Small intestine (tissue), 7 donors: ENCODE results near the gene SKI. TPM values are rescaled to one million over a fixed set of nuclear protein-coding genes. Genes with fewer than 3 reads are reported as not detected.

Source experiments
- DNase-seq, 2 donors: peaks; one replicate each; pipeline versions ENCODE4 v3.0.0 to v3.0.0-alpha.2; 2013
- FAIRE-seq: peaks from 2 replicates; lab custom pipeline; 2012; peaks lifted over from hg19 to GRCh38; lab: Jason Lieb, UNC
- H3K27ac ChIP-seq, 3 donors: one replicate each; pipeline ENCODE4 v1.5.1; 2013; ENCODE audit warnings: low read length in 2 of 3, mild to moderate bottlenecking in 2 of 3, control low read depth in 1 of 3, inconsistent platforms in 1 of 3, low read depth in 1 of 3, moderate library complexity in 1 of 3
- H3K27me3 ChIP-seq, 3 donors: one replicate each; pipeline ENCODE4 v1.6.1; 2013; ENCODE audit warnings: low read length in 3 of 3, inconsistent platforms in 1 of 3; ENCODE audit not compliant: control insufficient read depth in 3 of 3, insufficient read depth in 3 of 3
- H3K36me3 ChIP-seq, 3 donors: one replicate each; pipeline ENCODE4 v1.6.1; 2013; ENCODE audit warnings: low read length in 3 of 3, inconsistent platforms in 1 of 3, low read depth in 1 of 3, mild to moderate bottlenecking in 1 of 3, moderate library complexity in 1 of 3; ENCODE audit not compliant: control insufficient read depth in 3 of 3, insufficient read depth in 2 of 3
- H3K4me1 ChIP-seq, 3 donors: one replicate each; pipeline ENCODE4 v1.6.1; 2013; ENCODE audit warnings: low read length in 2 of 3, inconsistent platforms in 1 of 3, low read depth in 1 of 3, mild to moderate bottlenecking in 1 of 3, moderate library complexity in 1 of 3; ENCODE audit not compliant: control insufficient read depth in 3 of 3, insufficient read depth in 2 of 3
- H3K4me3 ChIP-seq, 3 donors: one replicate each; pipeline ENCODE4 v1.5.1; 2013; ENCODE audit warnings: low read length in 3 of 3, control low read depth in 1 of 3, inconsistent platforms in 1 of 3, low read depth in 1 of 3, mild to moderate bottlenecking in 1 of 3, moderate library complexity in 1 of 3
- H3K9me3 ChIP-seq, 2 donors: one replicate each; pipeline ENCODE4 v1.6.1; 2013; ENCODE audit warnings: low read depth in 1 of 2, low read length in 1 of 2; ENCODE audit not compliant: control insufficient read depth in 2 of 2, insufficient read depth in 1 of 2
- WGBS, 3 donors: extraction: QIAGEN DNeasy Blood & Tissue Kit; methylation state at CpG; one replicate each; pipeline ENCODE4 v1.1.7; 2013; 5-methylcytosine and 5-hydroxymethylcytosine counted together
- polyA plus RNA-seq, 4 donors: library from polyadenylated mRNA; stranded (reverse) in 3 of 4; unstranded in 1 of 4; fragments of 200-250 nt in 3 of 4; fragments of 120-200 nt in 1 of 4; gene quantifications; one replicate each; pipeline versions ENCODE4 v1.2.1 to v1.2.3, GENCODE V29; 2013
- donor health status: healthy with polysubstance abuse.
- donor health status: control.
- donor health status: control.
- donor health status: Bipolar disorder and iron deficiency.
- donor health status: healthy.

SKI gene
- polyA plus RNA-seq, 4 donors, result 4.2 to 45.1 (median 11.6) TPM

GRCh38 chr1:2267862-2268261 lies 39.7 kb downstream of the SKI start:
- FAIRE-seq (no peak), DNase-seq (no peak)
- H3K9me3 ChIP-seq, result no peaks in the 10 kb centered on the region
- H3K4me1 ChIP-seq, result peaks cover 4 to 31% (median 22%) of the 10 kb centered on the region in 3 donors
- H3K4me3 ChIP-seq, result no peak overlapping the region
- H3K36me3 ChIP-seq, result peaks cover 0 to 39% (median 0%) of the 10 kb centered on the region in 3 donors
- WGBS, 3 donors, result 89 to 94% (median 91%) methylated on average over 15 of the region's 15 CpGs
- H3K27me3 ChIP-seq, result no peaks in the 10 kb centered on the region
- no peak overlapping the region for H3K27ac ChIP-seq

GRCh38 chr1:2268285-2269056 lies 40.4 kb downstream of the SKI start:
- H3K27ac ChIP-seq, result peak overlapping the region in 1 of 3 donors; percentile 24

GRCh38 chr1:2269193-2269921 lies 41.2 kb downstream of the SKI start:
- Histone ChIP-seq H3K27ac (no peak overlapping the region), H3K4me1 (peaks cover 4 to 46% (median 25%) of the 10 kb centered on the region in 3 donors), H3K9me3 (no peaks in the 10 kb centered on the region), H3K27me3 (no peaks in the 10 kb centered on the region), H3K36me3 (peaks cover 0 to 51% (median 0%) of the 10 kb centered on the region in 3 donors), H3K4me3 (no peak overlapping the region)
- FAIRE-seq (no peak), DNase-seq (no peak)
- 89 to 95% (median 94%) methylated on average over 21 to 24 of the region's 28 CpGs for WGBS, 3 donors

More at GRCh38 chr1:2268285-2269056, 40.4 kb downstream of the SKI start:
- WGBS, 3 donors, result 78 to 87% (median 85%) methylated on average over 12 to 14 of the region's 14 CpGs
- H3K27me3 ChIP-seq, result no peaks in the 10 kb centered on the region
- DNase-seq (no peak), FAIRE-seq (no peak)
- H3K4me1 ChIP-seq, result peaks cover 4 to 37% (median 25%) of the 10 kb centered on the region in 3 donors
- no peaks in the 10 kb centered on the region for H3K9me3 ChIP-seq
- no peak overlapping the region for H3K4me3 ChIP-seq
- peaks cover 0 to 43% (median 0%) of the 10 kb centered on the region in 3 donors for H3K36me3 ChIP-seq

GRCh38 chr1:2269922-2270259 lies 41.8 kb downstream of the SKI start:
- FAIRE-seq, result no peak
- WGBS, 3 donors, result 85 to 90% (median 89%) methylated on average over 6 to 10 of the region's 13 CpGs
- H3K27me3 ChIP-seq, result no peaks in the 10 kb centered on the region
- H3K36me3 ChIP-seq, result peaks cover 0 to 55% (median 0%) of the 10 kb centered on the region in 3 donors
- H3K4me1 ChIP-seq, result peaks cover 4 to 51% (median 29%) of the 10 kb centered on the region in 3 donors
- no peaks in the 10 kb centered on the region for H3K9me3 ChIP-seq
- H3K4me3 ChIP-seq, result no peak overlapping the region
- no peak for DNase-seq
- H3K27ac ChIP-seq, result peak overlapping the region in 2 of 3 donors; percentile 28 to 51

- H3K9me3 ChIP-seq, result no peaks in the 10 kb centered on the region
- 65 to 74% (median 73%) methylated on average over 26 to 27 of the region's 27 CpGs for WGBS, 3 donors
- H3K4me1 ChIP-seq, result peaks cover 4 to 56% (median 31%) of the 10 kb centered on the region in 3 donors
- H3K27me3 ChIP-seq, result no peaks in the 10 kb centered on the region
- DNase-seq, result peak in 1 of 2 donors; percentile 39
- no peak for FAIRE-seq
- peaks cover 0 to 53% (median 0%) of the 10 kb centered on the region in 3 donors for H3K36me3 ChIP-seq
- H3K27ac ChIP-seq, result peak overlapping the region in 2 of 3 donors; percentile 28 to 51
- no peak overlapping the region for H3K4me3 ChIP-seq
These were observed 42.4 kb downstream of the SKI start for GRCh38 chr1:2270260-2271100.

- peak overlapping the region in 1 of 3 donors; percentile 51 for H3K27ac ChIP-seq
- peak in 1 of 2 donors; percentile 37 for DNase-seq
- 72 to 85% (median 79%) methylated on average over 25 of the region's 25 CpGs for WGBS, 3 donors
These were observed 43.1 kb downstream of the SKI start for GRCh38 chr1:2271211-2271721.

GRCh38 chr1:2271841-2272655 lies 43.9 kb downstream of the SKI start:
- FAIRE-seq, result no peak
- no peaks in the 10 kb centered on the region for H3K27me3 ChIP-seq
- WGBS, 3 donors, result 37 to 56% (median 46%) methylated on average over 23 of the region's 23 CpGs
- H3K27ac ChIP-seq, result peak overlapping the region in 2 of 3 donors; percentile 21
- peak; percentile 40 to 42 for DNase-seq
- peaks cover 4 to 72% (median 37%) of the 10 kb centered on the region in 3 donors for H3K4me1 ChIP-seq
- H3K9me3 ChIP-seq, result no peaks in the 10 kb centered on the region
- H3K36me3 ChIP-seq, result peaks cover 0 to 50% (median 0%) of the 10 kb centered on the region in 3 donors
- H3K4me3 ChIP-seq, result no peak overlapping the region

More at GRCh38 chr1:2271211-2271721, 43.1 kb downstream of the SKI start:
- no peak overlapping the region for H3K4me3 ChIP-seq
- H3K27me3 ChIP-seq, result no peaks in the 10 kb centered on the region
- peaks cover 4 to 64% (median 34%) of the 10 kb centered on the region in 3 donors for H3K4me1 ChIP-seq
- FAIRE-seq, result no peak
- H3K9me3 ChIP-seq, result no peaks in the 10 kb centered on the region
- H3K36me3 ChIP-seq, result peaks cover 0 to 52% (median 0%) of the 10 kb centered on the region in 3 donors
